Endothelial cell (in vitro differentiated cells): ENCODE measurements around the gene CARMIL1. TPM values are rescaled to one million over a fixed set of nuclear protein-coding genes. Genes with fewer than 3 reads are reported as not detected.

Source experiments
- DNase-seq: peaks from one replicate; pipeline ENCODE4 v3.0.0; 2021; ENCODE audit warnings: low spot score
- H3K27ac Mint-ChIP-seq: one replicate; pipeline ENCODE4 v1.8.0; 2021; ENCODE audit warnings: mixed read lengths, inconsistent platforms; ENCODE audit not compliant: unreplicated experiment
- H3K27me3 Mint-ChIP-seq: one replicate; pipeline ENCODE4 v1.8.0; 2021; ENCODE audit warnings: mild to moderate bottlenecking, moderate library complexity, mixed read lengths, inconsistent platforms; ENCODE audit not compliant: unreplicated experiment
- H3K36me3 Mint-ChIP-seq: one replicate; pipeline ENCODE4 v1.8.0; 2021; ENCODE audit warnings: mild to moderate bottlenecking, low read depth, mixed read lengths, inconsistent platforms; ENCODE audit not compliant: unreplicated experiment
- H3K4me1 Mint-ChIP-seq: one replicate; pipeline ENCODE4 v1.8.0; 2021; ENCODE audit warnings: mild to moderate bottlenecking, mixed read lengths, inconsistent platforms; ENCODE audit not compliant: unreplicated experiment
- H3K4me3 Mint-ChIP-seq: one replicate; pipeline ENCODE4 v1.8.0; 2021; ENCODE audit warnings: mild to moderate bottlenecking, mixed read lengths, inconsistent platforms; ENCODE audit not compliant: unreplicated experiment
- H3K9me3 Mint-ChIP-seq: one replicate; pipeline ENCODE4 v1.8.0; 2021; ENCODE audit warnings: mixed read lengths, inconsistent platforms; ENCODE audit not compliant: unreplicated experiment
- total RNA-seq: library from RNA; stranded (reverse); fragmentation: NEBNext Ultra II Directional; extraction: Animal tissue kit (Norgen Biotek cat#: 25700); gene quantifications from one replicate; pipeline ENCODE4 v1.2.1, GENCODE V29; 2021; ENCODE audit not compliant: unreplicated experiment
- TF ChIP-seq, protein P1 (sequence below): fragments of 200-600 bp; sonication (generic); IDR thresholded peaks from one replicate; pipeline ENCODE4 v1.5.0; 2021; ENCODE audit warnings: antibody characterized with exemption; ENCODE audit not compliant: unreplicated experiment

CARMIL1 gene
- total RNA-seq, 1 donor from 2014 or later: 32.5 TPM

DNA sequence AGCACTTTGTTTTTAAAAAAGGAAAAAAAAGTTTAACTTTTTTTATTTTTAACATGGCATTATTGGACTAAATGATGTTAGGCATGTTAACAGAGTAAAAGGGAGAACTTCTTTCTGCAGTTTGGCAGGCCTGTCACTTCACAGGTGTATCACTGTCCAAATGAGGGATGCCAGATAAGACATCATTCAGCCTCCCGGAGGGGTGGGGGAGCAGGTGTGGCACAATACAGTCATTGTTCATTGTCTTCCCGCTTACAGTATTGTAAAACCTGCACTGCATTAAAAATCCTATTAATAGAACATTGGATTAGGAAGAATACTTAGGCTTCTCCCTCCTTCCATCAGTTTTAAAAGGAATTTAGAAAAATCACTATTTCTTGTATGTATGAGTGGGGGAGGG lies 80.7 kb downstream of the CARMIL1 start:
- no peaks in the 10 kb centered on the region for H3K36me3 Mint-ChIP-seq
- H3K4me1 Mint-ChIP-seq: peaks cover 25% of the 10 kb centered on the region
- DNase-seq: no peak
- H3K27me3 Mint-ChIP-seq: no peaks in the 10 kb centered on the region
- H3K9me3 Mint-ChIP-seq: no peaks in the 10 kb centered on the region
- TF ChIP-seq, protein P1, sequence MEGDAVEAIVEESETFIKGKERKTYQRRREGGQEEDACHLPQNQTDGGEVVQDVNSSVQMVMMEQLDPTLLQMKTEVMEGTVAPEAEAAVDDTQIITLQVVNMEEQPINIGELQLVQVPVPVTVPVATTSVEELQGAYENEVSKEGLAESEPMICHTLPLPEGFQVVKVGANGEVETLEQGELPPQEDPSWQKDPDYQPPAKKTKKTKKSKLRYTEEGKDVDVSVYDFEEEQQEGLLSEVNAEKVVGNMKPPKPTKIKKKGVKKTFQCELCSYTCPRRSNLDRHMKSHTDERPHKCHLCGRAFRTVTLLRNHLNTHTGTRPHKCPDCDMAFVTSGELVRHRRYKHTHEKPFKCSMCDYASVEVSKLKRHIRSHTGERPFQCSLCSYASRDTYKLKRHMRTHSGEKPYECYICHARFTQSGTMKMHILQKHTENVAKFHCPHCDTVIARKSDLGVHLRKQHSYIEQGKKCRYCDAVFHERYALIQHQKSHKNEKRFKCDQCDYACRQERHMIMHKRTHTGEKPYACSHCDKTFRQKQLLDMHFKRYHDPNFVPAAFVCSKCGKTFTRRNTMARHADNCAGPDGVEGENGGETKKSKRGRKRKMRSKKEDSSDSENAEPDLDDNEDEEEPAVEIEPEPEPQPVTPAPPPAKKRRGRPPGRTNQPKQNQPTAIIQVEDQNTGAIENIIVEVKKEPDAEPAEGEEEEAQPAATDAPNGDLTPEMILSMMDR: no peak
- no peak overlapping the region for H3K4me3 Mint-ChIP-seq
- no peak overlapping the region for H3K27ac Mint-ChIP-seq

DNA sequence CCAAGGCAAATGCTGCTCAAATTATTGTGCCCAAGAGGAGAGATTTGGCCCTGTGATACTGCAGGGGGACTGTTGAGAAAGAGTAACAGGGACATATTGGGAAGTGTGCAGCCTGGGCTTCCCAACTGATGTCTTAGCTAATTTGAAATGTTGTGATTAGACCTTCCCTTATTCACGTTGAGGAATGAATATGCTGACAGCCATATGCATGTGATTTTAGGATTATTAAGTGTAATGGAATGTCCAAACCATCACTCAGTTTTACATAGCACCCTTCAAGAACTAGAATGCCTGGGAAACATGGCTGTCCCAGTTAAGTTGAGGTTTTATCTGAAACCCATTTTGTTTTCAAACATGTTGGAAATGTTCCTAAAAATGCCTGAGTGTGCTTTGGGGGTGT lies 81.4 kb downstream of the CARMIL1 start:
- H3K4me1 Mint-ChIP-seq: peaks cover 25% of the 10 kb centered on the region
- TF ChIP-seq, protein P1: no peak
- H3K27ac Mint-ChIP-seq: no peak overlapping the region

DNA sequence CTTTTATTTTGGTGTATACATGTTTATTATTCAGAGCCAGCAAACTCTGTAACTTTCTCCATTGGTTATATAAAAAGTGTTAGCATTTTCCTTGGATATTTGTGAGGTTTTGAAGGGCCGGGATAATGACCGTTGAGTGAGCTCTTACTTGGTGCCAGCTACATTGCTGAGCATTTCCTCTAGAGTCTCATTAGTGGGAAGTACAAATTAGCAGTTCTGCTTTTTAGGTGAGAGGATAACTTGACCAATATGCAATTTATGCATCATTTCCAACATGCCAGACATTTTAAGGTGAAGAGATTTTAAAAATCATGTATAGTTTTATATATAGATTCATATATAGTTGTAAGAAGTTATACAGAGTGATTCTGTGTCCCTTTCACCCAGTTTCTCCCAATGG lies 84.3 kb downstream of the CARMIL1 start:
- Mint-ChIP-seq H3K4me3 (no peak overlapping the region), H3K36me3 (no peaks in the 10 kb centered on the region), H3K27ac (no peak overlapping the region), H3K9me3 (no peaks in the 10 kb centered on the region), H3K4me1 (peaks cover 35% of the 10 kb centered on the region), H3K27me3 (peaks cover 3% of the 10 kb centered on the region)
- TF ChIP-seq, protein P1: no peak
- DNase-seq: no peak

More for the DNA sequence above, 81.4 kb downstream of the CARMIL1 start:
- Mint-ChIP-seq H3K36me3 (no peaks in the 10 kb centered on the region), H3K27me3 (no peaks in the 10 kb centered on the region), H3K9me3 (no peaks in the 10 kb centered on the region), H3K4me3 (no peak overlapping the region)
- no peak for DNase-seq

DNA sequence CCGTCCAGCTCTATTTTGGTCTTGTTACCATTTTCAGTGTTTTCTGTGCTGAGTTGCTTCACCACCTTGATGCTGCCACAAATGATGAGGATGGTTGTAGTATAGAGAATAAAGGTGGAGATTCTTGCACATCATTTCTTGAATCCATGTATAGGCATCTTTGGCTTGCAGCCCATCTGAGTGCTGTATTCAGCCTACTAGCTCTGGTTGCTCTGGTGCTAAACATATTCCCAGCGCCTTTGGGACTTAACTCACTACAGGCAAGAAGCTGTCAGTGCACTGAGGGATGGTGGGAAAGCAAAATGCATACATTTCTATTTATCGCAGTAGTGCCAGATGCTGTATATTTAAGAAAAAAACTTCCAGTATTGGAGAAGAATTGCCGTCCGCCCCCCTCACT lies 86.0 kb downstream of the CARMIL1 start:
- peaks cover 33% of the 10 kb centered on the region for H3K4me1 Mint-ChIP-seq
- H3K9me3 Mint-ChIP-seq: no peaks in the 10 kb centered on the region
- H3K27me3 Mint-ChIP-seq: peaks cover 3% of the 10 kb centered on the region
- H3K36me3 Mint-ChIP-seq: no peaks in the 10 kb centered on the region
- no peak for DNase-seq
- TF ChIP-seq, protein P1: no peak
- H3K27ac Mint-ChIP-seq: no peak overlapping the region
- H3K4me3 Mint-ChIP-seq: no peak overlapping the region

DNA sequence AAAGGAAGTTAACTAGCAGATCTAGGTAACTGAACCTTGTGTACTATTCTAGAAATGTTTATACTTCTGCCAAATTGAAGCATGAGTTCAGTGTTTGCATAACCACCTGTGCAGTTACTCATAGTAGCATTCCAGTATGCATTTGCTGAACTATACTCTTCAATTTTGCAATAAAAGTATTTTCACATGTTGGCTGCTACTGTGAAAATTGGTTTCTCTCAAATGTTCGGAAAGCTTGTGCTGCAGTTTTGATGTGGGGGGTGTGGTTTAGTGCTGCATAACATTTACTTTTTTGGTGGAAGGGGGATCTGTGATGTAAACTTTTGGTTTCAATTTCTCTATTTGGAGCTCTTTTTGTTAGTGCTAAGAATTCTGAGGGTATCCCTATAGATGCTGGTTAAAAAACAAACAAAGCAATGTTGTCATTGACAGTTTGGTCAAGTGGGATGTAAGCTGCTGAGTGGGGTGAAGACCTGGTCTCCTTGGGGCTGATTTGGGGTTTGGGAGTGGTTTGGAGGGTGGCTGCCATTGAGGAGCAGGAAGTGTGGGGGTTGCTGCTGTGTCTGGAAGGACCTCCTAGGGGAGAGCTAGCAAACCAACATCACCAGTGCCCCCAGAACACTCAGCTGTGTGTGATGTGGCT lies 87.8 kb downstream of the CARMIL1 start:
- TF ChIP-seq, protein P1: no peak
- Mint-ChIP-seq H3K27ac (no peak overlapping the region), H3K4me3 (no peak overlapping the region), H3K27me3 (peaks cover 3% of the 10 kb centered on the region), H3K36me3 (no peaks in the 10 kb centered on the region), H3K9me3 (no peaks in the 10 kb centered on the region), H3K4me1 (peaks cover 33% of the 10 kb centered on the region)
- no peak for DNase-seq
